NT2/D1 (cell line): ENCODE measurements around the gene DIP2C.

Experiments used
- YY1 ChIP-seq: IDR thresholded peaks from 2 replicates; pipeline ENCODE4 v1.6.1; 2011; ENCODE audit not compliant: insufficient read length, insufficient read depth
- ZNF274 ChIP-seq: IDR thresholded peaks from 2 replicates; pipeline ENCODE4 v1.6.1; 2011; ENCODE audit warnings: mild to moderate bottlenecking, low read depth, low read length

DNA sequence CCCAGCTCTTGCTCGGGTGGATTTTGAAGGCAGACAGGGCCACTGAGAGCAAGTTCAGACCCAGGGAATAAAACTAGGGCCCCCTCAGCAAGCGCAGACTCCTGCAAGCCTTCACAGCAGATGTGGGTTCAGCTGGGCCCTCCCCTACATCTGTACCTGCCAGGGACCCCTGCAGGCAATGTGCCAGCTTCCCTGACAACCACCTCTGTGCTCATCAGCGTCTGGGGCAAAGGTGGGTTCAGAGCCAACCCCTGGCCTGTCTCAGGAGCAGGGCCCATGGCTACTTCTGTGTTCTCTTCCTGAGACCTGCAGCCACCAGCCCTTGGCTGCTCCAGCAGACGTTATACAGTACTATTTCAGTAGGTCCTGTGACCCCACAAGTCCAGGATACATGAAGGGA, 189.5 kb downstream of the DIP2C start:
- TF ChIP-seq YY1 = no peak
- TF ChIP-seq ZNF274 = no peak
